Central memory CD8-positive, alpha-beta T cell (primary cell): ENCODE results near the gene ST6GALNAC5.

ENCODE experiments used
- ATAC-seq: fragments of 150-1000 bp; cut with Tn5 transposase; replicated peaks from 2 replicates; pipeline ENCODE4 v1.10.0; 2022; ENCODE audit warnings: mild to moderate bottlenecking, moderate FRiP score, moderate number of reproducible peaks; ENCODE audit not compliant: poor library complexity, severe bottlenecking; ENCODE audit errors: extremely low read depth
- DNase-seq, 2 donors: peaks; one replicate each; pipeline ENCODE4 v3.0.0; 2021; ENCODE audit warnings: low spot score in 2 of 2
- H3K27ac Mint-ChIP-seq: one replicate; pipeline ENCODE4 v1.8.0; 2022; ENCODE audit warnings: low read depth, mild to moderate bottlenecking, moderate library complexity, mixed read lengths
- H3K27me3 Mint-ChIP-seq: one replicate; pipeline ENCODE4 v1.8.0; 2022; ENCODE audit warnings: mixed read lengths
- H3K36me3 Mint-ChIP-seq: one replicate; pipeline ENCODE4 v1.8.0; 2022; ENCODE audit warnings: mild to moderate bottlenecking, moderate library complexity, mixed read lengths; ENCODE audit not compliant: insufficient read depth
- H3K4me1 Mint-ChIP-seq: one replicate; pipeline ENCODE4 v1.8.0; 2022; ENCODE audit warnings: mixed read lengths
- H3K4me3 Mint-ChIP-seq: one replicate; pipeline ENCODE4 v1.8.0; 2022; ENCODE audit warnings: mild to moderate bottlenecking, moderate library complexity, mixed read lengths
- H3K9me3 Mint-ChIP-seq: one replicate; pipeline ENCODE4 v1.8.0; 2022; ENCODE audit warnings: mixed read lengths

Gene ST6GALNAC5

GRCh38 chr1:76843821-76844464 is 23.3 kb upstream of the ST6GALNAC5 start:
- Mint-ChIP-seq H3K4me3 (peak overlapping the region; percentile 8), H3K27ac (no peak overlapping the region), H3K27me3 (peaks cover 9% of the 10 kb centered on the region), H3K36me3 (no peaks in the 10 kb centered on the region), H3K9me3 (peaks cover 6% of the 10 kb centered on the region), H3K4me1 (peaks cover 12% of the 10 kb centered on the region)
- peak; percentile 28 for ATAC-seq
- DNase-seq: no peak

GRCh38 chr1:76854255-76854654 is 13.0 kb upstream of the ST6GALNAC5 start:
- DNase-seq (no peak), ATAC-seq (no peak)
- Mint-ChIP-seq H3K27me3 (no peaks in the 10 kb centered on the region), H3K9me3 (no peaks in the 10 kb centered on the region), H3K4me3 (no peak overlapping the region), H3K27ac (no peak overlapping the region), H3K36me3 (no peaks in the 10 kb centered on the region), H3K4me1 (no peaks in the 10 kb centered on the region)

GRCh38 chr1:76856104-76856503 is 11.2 kb upstream of the ST6GALNAC5 start:
- Mint-ChIP-seq H3K27ac (no peak overlapping the region), H3K27me3 (no peaks in the 10 kb centered on the region), H3K9me3 (peaks cover 4% of the 10 kb centered on the region), H3K36me3 (no peaks in the 10 kb centered on the region), H3K4me1 (no peaks in the 10 kb centered on the region), H3K4me3 (no peak overlapping the region)
- DNase-seq (no peak), ATAC-seq (no peak)

- Mint-ChIP-seq H3K27me3 (no peaks in the 10 kb centered on the region), H3K4me3 (no peak overlapping the region), H3K36me3 (no peaks in the 10 kb centered on the region), H3K27ac (no peak overlapping the region), H3K9me3 (peaks cover 4% of the 10 kb centered on the region), H3K4me1 (no peaks in the 10 kb centered on the region)
- no peak for ATAC-seq
- no peak for DNase-seq
Observed at GRCh38 chr1:76857138-76857537, 10.1 kb upstream of the ST6GALNAC5 start.

- Mint-ChIP-seq H3K9me3 (peaks cover 4% of the 10 kb centered on the region), H3K36me3 (no peaks in the 10 kb centered on the region), H3K4me3 (no peak overlapping the region), H3K27ac (no peak overlapping the region), H3K27me3 (peaks cover 7% of the 10 kb centered on the region), H3K4me1 (no peaks in the 10 kb centered on the region)
- no peak for DNase-seq
- ATAC-seq: no peak
Observed at GRCh38 chr1:76857973-76858372, 9.3 kb upstream of the ST6GALNAC5 start.

DNA sequence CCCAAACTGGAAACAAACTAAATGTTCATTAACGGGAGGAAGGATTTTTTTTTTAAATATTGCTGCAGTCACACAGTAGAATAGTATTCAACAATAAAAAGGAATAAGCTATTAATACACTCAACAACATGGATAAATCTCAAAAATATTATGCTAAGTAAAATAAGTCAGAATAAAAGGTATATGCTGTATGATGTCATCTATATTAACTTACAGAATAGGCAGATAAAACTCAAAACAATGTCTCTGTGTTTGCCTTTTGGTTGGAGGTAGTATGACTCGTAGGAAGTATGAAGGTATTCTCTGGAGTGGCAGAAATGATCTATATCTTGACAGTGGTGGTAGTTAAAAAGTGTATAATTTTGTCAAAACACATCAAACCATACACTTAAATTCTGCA is 6.1 kb upstream of the ST6GALNAC5 start:
- DNase-seq: no peak
- H3K36me3 Mint-ChIP-seq: no peaks in the 10 kb centered on the region
- no peak overlapping the region for H3K4me3 Mint-ChIP-seq
- H3K9me3 Mint-ChIP-seq: peaks cover 4% of the 10 kb centered on the region
- H3K27me3 Mint-ChIP-seq: peaks cover 16% of the 10 kb centered on the region
- H3K27ac Mint-ChIP-seq: no peak overlapping the region
- H3K4me1 Mint-ChIP-seq: no peaks in the 10 kb centered on the region
- ATAC-seq: no peak

GRCh38 chr1:76862447-76862846 is 4.8 kb upstream of the ST6GALNAC5 start:
- Mint-ChIP-seq H3K4me3 (no peak overlapping the region), H3K27ac (no peak overlapping the region), H3K36me3 (no peaks in the 10 kb centered on the region), H3K27me3 (peaks cover 21% of the 10 kb centered on the region), H3K9me3 (peaks cover 4% of the 10 kb centered on the region), H3K4me1 (no peaks in the 10 kb centered on the region)
- ATAC-seq (no peak), DNase-seq (no peak)

DNA sequence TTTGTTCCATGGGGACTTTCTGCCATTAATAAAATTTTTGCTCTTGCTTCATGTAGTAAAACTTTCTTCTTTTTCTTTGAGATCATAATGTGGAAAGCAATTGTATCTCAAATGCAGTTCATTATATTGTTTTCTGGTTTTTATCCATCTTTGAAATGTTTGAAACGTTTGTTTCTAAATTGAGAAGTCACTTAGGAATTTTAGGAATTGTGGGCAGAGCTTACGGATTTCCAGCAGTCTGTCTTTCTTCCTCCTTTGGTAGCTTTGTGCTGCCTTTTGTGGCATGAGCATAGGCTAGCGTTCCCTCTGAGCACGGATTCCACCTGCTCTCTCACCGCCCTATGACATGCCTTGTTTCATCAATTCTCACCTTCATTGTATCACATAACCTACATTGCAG is 2.9 kb upstream of the ST6GALNAC5 start:
- H3K36me3 Mint-ChIP-seq: no peaks in the 10 kb centered on the region
- no peak overlapping the region for H3K27ac Mint-ChIP-seq
- DNase-seq (no peak), ATAC-seq (no peak)
- peaks cover 4% of the 10 kb centered on the region for H3K9me3 Mint-ChIP-seq
- H3K4me3 Mint-ChIP-seq: no peak overlapping the region
- H3K4me1 Mint-ChIP-seq: no peaks in the 10 kb centered on the region
- H3K27me3 Mint-ChIP-seq: peaks cover 37% of the 10 kb centered on the region

- Mint-ChIP-seq H3K27ac (no peak overlapping the region), H3K4me3 (no peak overlapping the region), H3K36me3 (no peaks in the 10 kb centered on the region), H3K4me1 (no peaks in the 10 kb centered on the region), H3K9me3 (no peaks in the 10 kb centered on the region), H3K27me3 (peaks cover 51% of the 10 kb centered on the region)
- no peak for DNase-seq
- ATAC-seq: no peak
Observed at GRCh38 chr1:76865696-76866286, 1.5 kb upstream of the ST6GALNAC5 start.

DNA sequence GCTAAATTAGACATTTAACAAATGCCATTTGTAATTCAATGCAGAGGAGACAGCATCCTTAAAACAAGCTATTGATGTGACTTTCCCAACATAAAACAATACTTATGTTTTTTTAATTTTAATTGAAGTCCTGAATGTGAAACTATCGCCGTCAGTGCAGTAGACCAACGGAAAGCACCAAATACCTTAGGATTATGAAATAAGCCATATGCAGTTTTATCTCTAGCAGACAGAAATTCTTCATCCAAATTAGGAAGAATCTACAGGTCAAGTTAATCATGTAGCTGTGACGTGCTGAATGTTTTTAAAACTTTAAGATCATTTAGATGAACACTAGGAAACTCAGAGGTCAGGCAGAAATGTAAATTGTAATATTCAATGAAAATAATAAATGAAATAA is 714 bp upstream of the ST6GALNAC5 start:
- H3K27me3 Mint-ChIP-seq: peaks cover 59% of the 10 kb centered on the region
- H3K4me3 Mint-ChIP-seq: no peak overlapping the region

GRCh38 chr1:76868154-76868882 is 1.0 kb downstream of the ST6GALNAC5 start:
- DNase-seq (no peak), ATAC-seq (peak; percentile 28)
- peaks cover 49% of the 10 kb centered on the region for H3K27me3 Mint-ChIP-seq
- H3K4me3 Mint-ChIP-seq: peak overlapping the region; percentile 66
- H3K4me1 Mint-ChIP-seq: no peaks in the 10 kb centered on the region
- H3K9me3 Mint-ChIP-seq: peaks cover 5% of the 10 kb centered on the region
- H3K36me3 Mint-ChIP-seq: no peaks in the 10 kb centered on the region
- H3K27ac Mint-ChIP-seq: no peak overlapping the region

More for the DNA sequence above, 714 bp upstream of the ST6GALNAC5 start:
- Mint-ChIP-seq H3K36me3 (no peaks in the 10 kb centered on the region), H3K27ac (no peak overlapping the region), H3K4me1 (no peaks in the 10 kb centered on the region), H3K9me3 (no peaks in the 10 kb centered on the region)
- DNase-seq (no peak), ATAC-seq (no peak)

GRCh38 chr1:76868916-76869315 is 1.6 kb downstream of the ST6GALNAC5 start:
- peaks cover 5% of the 10 kb centered on the region for H3K9me3 Mint-ChIP-seq
- H3K4me1 Mint-ChIP-seq: no peaks in the 10 kb centered on the region
- DNase-seq (no peak), ATAC-seq (no peak)
- H3K27ac Mint-ChIP-seq: no peak overlapping the region
- H3K4me3 Mint-ChIP-seq: peak overlapping the region; percentile 66
- peaks cover 49% of the 10 kb centered on the region for H3K27me3 Mint-ChIP-seq
- H3K36me3 Mint-ChIP-seq: no peaks in the 10 kb centered on the region

- H3K27me3 Mint-ChIP-seq: peaks cover 49% of the 10 kb centered on the region
- ATAC-seq (no peak), DNase-seq (no peak)
- no peaks in the 10 kb centered on the region for H3K4me1 Mint-ChIP-seq
- H3K27ac Mint-ChIP-seq: no peak overlapping the region
- H3K36me3 Mint-ChIP-seq: no peaks in the 10 kb centered on the region
- H3K4me3 Mint-ChIP-seq: no peak overlapping the region
- peaks cover 5% of the 10 kb centered on the region for H3K9me3 Mint-ChIP-seq
Observed at GRCh38 chr1:76870037-76870436, 2.8 kb downstream of the ST6GALNAC5 start.
